ENCODE measurements around the gene TRIM59.
"Not testable (repeated sequence)": the region's sequence is repeated elsewhere in the genome, so short reads cannot be mapped to it uniquely, and the experiment has no call there.

Gene TRIM59

DNA sequence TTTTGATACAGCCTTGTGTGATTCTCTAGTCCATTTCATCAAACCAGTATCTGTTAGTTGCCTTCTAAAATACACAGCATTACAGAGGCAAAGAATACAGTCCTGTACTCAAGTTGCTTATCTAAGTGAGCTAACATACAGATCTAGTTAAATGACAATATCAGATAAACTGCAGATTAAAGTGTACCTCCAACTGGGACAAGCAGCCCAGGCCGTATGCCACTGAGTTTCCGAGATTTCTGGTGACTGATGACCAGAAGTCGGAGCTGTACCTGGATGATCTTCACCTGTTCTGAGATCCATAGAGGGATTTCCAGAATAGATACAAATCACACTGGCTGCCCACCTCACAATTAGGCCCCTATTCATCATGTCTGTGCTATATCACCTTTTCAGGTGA, 6.3 kb upstream of the TRIM59 start:
- Histone ChIP-seq H2BK15ac (replicated peaks; ENCODE audit: low read depth) (no peak overlapping the region), H4K8ac (ENCODE audit: low read depth, low read length) (no peak overlapping the region), H3K4me3 (ENCODE audit: low read length) (no peak overlapping the region), H3K27ac (ENCODE audit: low read depth, low read length) (no peak overlapping the region), H3K9ac (ENCODE audit: low read length) (no peak overlapping the region), H3K23ac (ENCODE audit: low read length) (no peak overlapping the region), H3K27me3 (ENCODE audit: insufficient read depth, low read length, poor library complexity) (no peaks in the 10 kb centered on the region), H3K79me2 (ENCODE audit: control insufficient read depth, insufficient read depth, low read length) (no peaks in the 10 kb centered on the region), H3K4me1 (ENCODE audit: control insufficient read depth, low read depth, low read length) (peaks cover 2% of the 10 kb centered on the region), H3K79me1 (ENCODE audit: low read length) (no peaks in the 10 kb centered on the region), H3K4ac (ENCODE audit: low read depth, low read length) (no peak overlapping the region), H4K5ac (ENCODE audit: low read length) (no peak overlapping the region), H3K18ac (ENCODE audit: low read length) (no peak overlapping the region), H2AK5ac (ENCODE audit: low read length) (no peak overlapping the region), H3K56ac (ENCODE audit: low read length) (no peak overlapping the region), H2BK120ac (ENCODE audit: low read depth, low read length) (no peak overlapping the region), H3K4me2 (ENCODE audit: low read length) (no peak overlapping the region), H3K36me3 (ENCODE audit: control insufficient read depth, insufficient read depth, low read length) (no peaks in the 10 kb centered on the region), H2BK5ac (ENCODE audit: low read length) (no peak overlapping the region)
- WGBS (ENCODE audit: extremely low coverage, insufficient coverage, low lambda C conversion rate): no CpG with 5 or more reads among the region's 3 CpGs
- DNase-seq: peak; percentile 65

DNA sequence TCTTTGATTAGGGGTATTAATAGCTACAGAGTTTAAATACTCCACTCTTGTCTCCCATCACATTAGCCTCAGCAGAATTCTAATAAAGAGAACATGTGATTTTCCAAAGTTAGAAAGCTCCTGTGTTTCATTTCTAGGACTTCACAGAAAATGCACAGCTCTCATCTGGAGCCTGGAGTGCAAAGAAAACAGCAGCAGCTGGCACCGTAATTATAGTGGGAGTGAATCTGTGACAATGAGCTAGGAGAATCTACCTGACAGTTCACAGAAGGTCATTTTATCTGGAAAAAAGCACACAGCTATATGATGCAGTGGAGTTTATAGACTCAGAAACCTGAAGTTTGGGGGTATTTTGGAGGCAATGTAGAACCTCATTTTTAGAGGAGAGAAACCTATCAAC, 5.4 kb upstream of the TRIM59 start:
- H2BK5ac ChIP-seq (ENCODE audit: low read length): no peak overlapping the region
- H3K79me2 ChIP-seq (ENCODE audit: control insufficient read depth, insufficient read depth, low read length): no peaks in the 10 kb centered on the region
- no peak overlapping the region for H4K8ac ChIP-seq (ENCODE audit: low read depth, low read length)
- H3K56ac ChIP-seq (ENCODE audit: low read length): no peak overlapping the region
- no peak overlapping the region for H3K9ac ChIP-seq (ENCODE audit: low read length)
- H2BK120ac ChIP-seq (ENCODE audit: low read depth, low read length): no peak overlapping the region
- H3K4me1 ChIP-seq (ENCODE audit: control insufficient read depth, low read depth, low read length): peaks cover 6% of the 10 kb centered on the region
- H3K36me3 ChIP-seq (ENCODE audit: control insufficient read depth, insufficient read depth, low read length): no peaks in the 10 kb centered on the region
- H3K23ac ChIP-seq (ENCODE audit: low read length): no peak overlapping the region
- no peak overlapping the region for H2BK15ac ChIP-seq (replicated peaks; ENCODE audit: low read depth)
- no peak overlapping the region for H3K27ac ChIP-seq (ENCODE audit: low read depth, low read length)
- H2AK5ac ChIP-seq (ENCODE audit: low read length): no peak overlapping the region
- WGBS (ENCODE audit: extremely low coverage, insufficient coverage, low lambda C conversion rate): no CpG with 5 or more reads among the region's 1 CpG
- no peak overlapping the region for H3K18ac ChIP-seq (ENCODE audit: low read length)
- DNase-seq: no peak
- no peak overlapping the region for H4K5ac ChIP-seq (ENCODE audit: low read length)
- no peak overlapping the region for H3K4me3 ChIP-seq (ENCODE audit: low read length)
- H3K4ac ChIP-seq (ENCODE audit: low read depth, low read length): no peak overlapping the region
- H3K4me2 ChIP-seq (ENCODE audit: low read length): no peak overlapping the region
- no peaks in the 10 kb centered on the region for H3K27me3 ChIP-seq (ENCODE audit: insufficient read depth, low read length, poor library complexity)
- H3K79me1 ChIP-seq (ENCODE audit: low read length): no peaks in the 10 kb centered on the region

DNA sequence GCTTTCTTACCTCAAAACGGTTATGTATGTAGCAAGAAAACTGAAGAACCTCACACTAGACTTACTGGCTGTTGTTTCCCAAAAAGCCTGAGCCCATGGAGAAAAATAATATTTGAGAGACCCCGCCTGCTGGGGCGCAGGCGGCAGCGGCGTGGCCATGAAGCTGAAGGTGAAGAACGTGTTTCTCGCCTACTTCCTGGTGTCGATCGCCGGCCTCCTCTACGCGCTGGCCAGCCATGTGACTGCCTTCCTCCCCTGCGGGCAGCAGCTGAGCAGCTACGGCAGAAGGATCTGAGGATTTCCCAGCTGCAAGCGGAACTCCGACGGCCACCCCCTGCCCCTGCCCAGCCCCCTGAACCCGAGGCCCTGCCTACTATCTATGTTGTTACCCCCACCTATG, 2.7 kb upstream of the TRIM59 start:
- not testable (repeated sequence) for H3K18ac ChIP-seq (ENCODE audit: low read length); H3K23ac ChIP-seq (ENCODE audit: low read length); H3K4ac ChIP-seq (ENCODE audit: low read depth, low read length); H2BK15ac ChIP-seq (replicated peaks; ENCODE audit: low read depth); H4K5ac ChIP-seq (ENCODE audit: low read length); H3K36me3 ChIP-seq (ENCODE audit: control insufficient read depth, insufficient read depth, low read length); H3K4me1 ChIP-seq (ENCODE audit: control insufficient read depth, low read depth, low read length); H3K56ac ChIP-seq (ENCODE audit: low read length); H3K9ac ChIP-seq (ENCODE audit: low read length); H3K27me3 ChIP-seq (ENCODE audit: insufficient read depth, low read length, poor library complexity); H4K8ac ChIP-seq (ENCODE audit: low read depth, low read length); H2BK5ac ChIP-seq (ENCODE audit: low read length); H2BK120ac ChIP-seq (ENCODE audit: low read depth, low read length); H3K4me2 ChIP-seq (ENCODE audit: low read length); DNase-seq; H3K27ac ChIP-seq (ENCODE audit: low read depth, low read length); H3K4me3 ChIP-seq (ENCODE audit: low read length); H3K79me1 ChIP-seq (ENCODE audit: low read length); H2AK5ac ChIP-seq (ENCODE audit: low read length)
- no CpG with 5 or more reads among the region's 19 CpGs for WGBS (ENCODE audit: extremely low coverage, insufficient coverage, low lambda C conversion rate)
- peaks cover 13% of the 10 kb centered on the region for H3K79me2 ChIP-seq (ENCODE audit: control insufficient read depth, insufficient read depth, low read length)

GRCh38 chr3:160451602-160452001, 2.0 kb upstream of the TRIM59 start:
- no peak for DNase-seq
- no peak overlapping the region for H4K8ac ChIP-seq (ENCODE audit: low read depth, low read length)

DNA sequence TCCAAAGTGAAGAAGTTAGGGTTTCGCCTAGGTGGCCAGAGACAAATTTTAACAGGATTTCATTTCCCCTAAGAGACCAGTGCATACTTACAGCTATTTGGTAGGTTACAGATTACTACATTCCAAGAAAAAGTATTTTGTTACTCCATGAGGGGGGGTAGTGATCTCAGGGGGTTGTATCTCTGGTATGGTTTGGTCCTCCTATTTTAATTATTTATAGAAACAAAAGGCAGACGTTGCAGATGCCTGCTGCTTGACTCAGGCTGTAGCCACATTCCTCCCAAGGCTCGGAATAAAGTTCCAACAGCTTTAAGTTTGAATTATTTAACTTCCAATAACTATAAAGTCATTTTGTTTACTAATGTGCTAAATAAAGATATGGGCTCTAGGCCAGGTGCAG, 1.3 kb upstream of the TRIM59 start:
- Histone ChIP-seq H3K4me3 (ENCODE audit: low read length) (no peak overlapping the region), H3K4ac (ENCODE audit: low read depth, low read length) (no peak overlapping the region), H3K79me1 (ENCODE audit: low read length) (peaks cover 3% of the 10 kb centered on the region), H3K4me1 (ENCODE audit: control insufficient read depth, low read depth, low read length) (peaks cover 4% of the 10 kb centered on the region), H3K56ac (ENCODE audit: low read length) (peak overlapping the region; percentile 96), H3K27ac (ENCODE audit: low read depth, low read length) (peak overlapping the region; percentile 92), H2BK5ac (ENCODE audit: low read length) (no peak overlapping the region), H2BK120ac (ENCODE audit: low read depth, low read length) (no peak overlapping the region), H4K8ac (ENCODE audit: low read depth, low read length) (no peak overlapping the region), H3K9ac (ENCODE audit: low read length) (peak overlapping the region; percentile 84), H3K36me3 (ENCODE audit: control insufficient read depth, insufficient read depth, low read length) (no peaks in the 10 kb centered on the region), H2AK5ac (ENCODE audit: low read length) (peak overlapping the region; percentile 28), H4K5ac (ENCODE audit: low read length) (no peak overlapping the region), H3K79me2 (ENCODE audit: control insufficient read depth, insufficient read depth, low read length) (peaks cover 21% of the 10 kb centered on the region), H3K4me2 (ENCODE audit: low read length) (peak overlapping the region; percentile 53), H3K23ac (ENCODE audit: low read length) (no peak overlapping the region), H3K18ac (ENCODE audit: low read length) (peak overlapping the region; percentile 72), H2BK15ac (replicated peaks; ENCODE audit: low read depth) (no peak overlapping the region), H3K27me3 (ENCODE audit: insufficient read depth, low read length, poor library complexity) (no peaks in the 10 kb centered on the region)
- no CpG with 5 or more reads among the region's 3 CpGs for WGBS (ENCODE audit: extremely low coverage, insufficient coverage, low lambda C conversion rate)
- DNase-seq: peak; percentile 56

More at GRCh38 chr3:160451602-160452001, 2.0 kb upstream of the TRIM59 start:
- no CpG with 5 or more reads among the region's 4 CpGs for WGBS (ENCODE audit: extremely low coverage, insufficient coverage, low lambda C conversion rate)
- Histone ChIP-seq H2AK5ac (ENCODE audit: low read length) (no peak overlapping the region), H3K79me1 (ENCODE audit: low read length) (peaks cover 2% of the 10 kb centered on the region), H4K5ac (ENCODE audit: low read length) (no peak overlapping the region), H3K27me3 (ENCODE audit: insufficient read depth, low read length, poor library complexity) (no peaks in the 10 kb centered on the region), H3K79me2 (ENCODE audit: control insufficient read depth, insufficient read depth, low read length) (peaks cover 16% of the 10 kb centered on the region), H3K4me3 (ENCODE audit: low read length) (no peak overlapping the region), H3K18ac (ENCODE audit: low read length) (no peak overlapping the region), H3K4me2 (ENCODE audit: low read length) (no peak overlapping the region), H3K23ac (ENCODE audit: low read length) (no peak overlapping the region), H3K36me3 (ENCODE audit: control insufficient read depth, insufficient read depth, low read length) (no peaks in the 10 kb centered on the region), H2BK5ac (ENCODE audit: low read length) (no peak overlapping the region), H2BK120ac (ENCODE audit: low read depth, low read length) (no peak overlapping the region), H3K9ac (ENCODE audit: low read length) (no peak overlapping the region), H3K4ac (ENCODE audit: low read depth, low read length) (no peak overlapping the region), H3K56ac (ENCODE audit: low read length) (no peak overlapping the region), H2BK15ac (replicated peaks; ENCODE audit: low read depth) (no peak overlapping the region), H3K27ac (ENCODE audit: low read depth, low read length) (no peak overlapping the region), H3K4me1 (ENCODE audit: control insufficient read depth, low read depth, low read length) (peaks cover 4% of the 10 kb centered on the region)

DNA sequence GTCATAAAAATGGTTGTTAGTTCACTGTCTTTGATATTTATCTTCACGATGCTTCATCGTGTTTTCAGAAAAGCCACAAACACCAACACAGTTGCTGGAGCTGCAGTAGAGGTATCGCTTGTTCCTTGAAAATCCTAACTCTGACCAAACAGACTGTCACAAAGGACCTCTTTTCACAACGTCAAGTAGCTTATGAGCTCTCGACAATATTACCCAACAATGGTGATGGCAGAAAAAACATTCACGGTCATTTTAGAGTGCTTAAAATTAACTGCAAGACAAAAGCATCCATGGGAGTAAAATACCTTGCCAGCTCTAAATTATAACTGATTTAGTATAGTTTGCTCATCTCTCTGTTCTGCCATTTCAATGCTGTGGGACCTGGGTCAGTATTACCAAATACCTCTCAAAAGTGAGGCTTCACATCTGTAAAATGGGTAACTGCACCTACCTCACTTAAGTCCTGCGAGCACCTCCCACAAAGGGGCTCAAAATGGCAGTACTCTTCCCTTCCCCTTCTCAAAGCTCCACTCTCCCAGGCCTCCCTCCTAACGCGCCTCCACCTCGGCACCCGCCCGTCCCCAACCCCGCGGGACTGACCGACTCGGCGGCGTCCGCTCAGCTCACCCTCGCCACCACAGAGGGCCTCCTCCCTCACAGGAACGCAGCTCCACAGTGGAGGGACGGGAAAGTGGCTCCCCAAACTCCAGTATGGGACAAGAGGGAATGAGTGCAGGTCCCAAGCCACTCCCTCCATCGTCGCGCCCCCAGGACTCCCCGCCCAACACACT, 546 bp downstream of the TRIM59 start:
- no peak overlapping the region for H4K8ac ChIP-seq (ENCODE audit: low read depth, low read length)
- no peaks in the 10 kb centered on the region for H3K36me3 ChIP-seq (ENCODE audit: control insufficient read depth, insufficient read depth, low read length)
- WGBS (ENCODE audit: extremely low coverage, insufficient coverage, low lambda C conversion rate): no CpG with 5 or more reads among the region's 26 CpGs
- H3K4ac ChIP-seq (ENCODE audit: low read depth, low read length): no peak overlapping the region
- peaks cover 33% of the 10 kb centered on the region for H3K79me2 ChIP-seq (ENCODE audit: control insufficient read depth, insufficient read depth, low read length)
- DNase-seq: no peak
- H2BK120ac ChIP-seq (ENCODE audit: low read depth, low read length): no peak overlapping the region
- H3K23ac ChIP-seq (ENCODE audit: low read length): no peak overlapping the region
- H4K5ac ChIP-seq (ENCODE audit: low read length): no peak overlapping the region
- H2BK5ac ChIP-seq (ENCODE audit: low read length): peak overlapping the region; percentile 97
- H2AK5ac ChIP-seq (ENCODE audit: low read length): no peak overlapping the region
- H3K4me3 ChIP-seq (ENCODE audit: low read length): peak overlapping the region; percentile 93
- H3K27me3 ChIP-seq (ENCODE audit: insufficient read depth, low read length, poor library complexity): no peaks in the 10 kb centered on the region
- H3K56ac ChIP-seq (ENCODE audit: low read length): peak overlapping the region; percentile 97
- H3K27ac ChIP-seq (ENCODE audit: low read depth, low read length): peak overlapping the region; percentile 94
- H3K9ac ChIP-seq (ENCODE audit: low read length): peak overlapping the region; percentile 92
- H3K4me1 ChIP-seq (ENCODE audit: control insufficient read depth, low read depth, low read length): peaks cover 4% of the 10 kb centered on the region
- H2BK15ac ChIP-seq (replicated peaks; ENCODE audit: low read depth): no peak overlapping the region
- peaks cover 3% of the 10 kb centered on the region for H3K79me1 ChIP-seq (ENCODE audit: low read length)
- H3K4me2 ChIP-seq (ENCODE audit: low read length): peak overlapping the region; percentile 56
- peak overlapping the region; percentile 47 for H3K18ac ChIP-seq (ENCODE audit: low read length)
